Measurements from ENCODE around the gene CTNND2. TPM values are rescaled to one million over a fixed set of nuclear protein-coding genes. Genes with fewer than 3 reads are reported as not detected.

Gene CTNND2
- polyA plus RNA-seq, 1 donor from 2014 or later, result 67.0 TPM

GRCh38 chr5:11888221-11888620, 16.0 kb downstream of the CTNND2 start:
- Histone ChIP-seq H3K79me2 (replicated peaks; ENCODE audit: insufficient read depth, low read length) (peaks cover 38% of the 10 kb centered on the region), H3K27ac (ENCODE audit: low read length) (no peak overlapping the region), H3K4me2 (ENCODE audit: low read length) (no peak overlapping the region)

GRCh38 chr5:11878814-11879213, 25.4 kb downstream of the CTNND2 start:
- H3K9me3 ChIP-seq (ENCODE audit: low read length), result no peaks in the 10 kb centered on the region
- H4K20me1 ChIP-seq (ENCODE audit: insufficient read depth), result peaks cover 6% of the 10 kb centered on the region
- H3K9me2 ChIP-seq (ENCODE audit: insufficient read depth, low read length), result no peaks in the 10 kb centered on the region
- H3K27ac ChIP-seq (ENCODE audit: low read length), result no peak overlapping the region
- H3K9ac ChIP-seq (ENCODE audit: low read length), result no peak overlapping the region
- H3K4me3 ChIP-seq (ENCODE audit: low read length), result no peak overlapping the region
- peaks cover 3% of the 10 kb centered on the region for H3F3A ChIP-seq (ENCODE audit: insufficient read depth, low read length, poor library complexity, severe bottlenecking)
- H3K79me2 ChIP-seq (replicated peaks; ENCODE audit: insufficient read depth, low read length), result peaks cover 11% of the 10 kb centered on the region
- no peak overlapping the region for H2AFZ ChIP-seq (ENCODE audit: low read depth, low read length)
- TF ChIP-seq CTCF (IDR thresholded peaks at IDR 0.05; ENCODE audit: poor library complexity, severe bottlenecking) (no peak), MXI1 (conservative IDR thresholded peaks at IDR 0.05; ENCODE audit: poor library complexity, severe bottlenecking) (no peak), EZH2 (IDR thresholded peaks at IDR 0.05; ENCODE audit: borderline replicate concordance, insufficient read depth, low read length, poor library complexity, severe bottlenecking) (no peak), REST (IDR thresholded peaks at IDR 0.05; ENCODE audit: borderline replicate concordance) (no peak), RAD21 (conservative IDR thresholded peaks at IDR 0.05) (no peak), EP300 (conservative IDR thresholded peaks at IDR 0.05; ENCODE audit: poor library complexity, severe bottlenecking) (no peak), SMC3 (conservative IDR thresholded peaks at IDR 0.05; ENCODE audit: poor library complexity) (no peak), TAF1 (IDR thresholded peaks at IDR 0.05; ENCODE audit: low read depth) (no peak), POLR2AphosphoS5 (IDR thresholded peaks at IDR 0.05) (no peak)
- H3K4me2 ChIP-seq (ENCODE audit: low read length), result no peak overlapping the region
- H3K36me3 ChIP-seq (ENCODE audit: insufficient read depth, low read length), result no peaks in the 10 kb centered on the region
- H3K27me3 ChIP-seq (ENCODE audit: insufficient read depth, low read depth, low read length), result no peaks in the 10 kb centered on the region

More at GRCh38 chr5:11888221-11888620, 16.0 kb downstream of the CTNND2 start:
- no peaks in the 10 kb centered on the region for H3K9me3 ChIP-seq (ENCODE audit: low read length)
- H3F3A ChIP-seq (ENCODE audit: insufficient read depth, low read length, poor library complexity, severe bottlenecking), result no peaks in the 10 kb centered on the region
- H4K20me1 ChIP-seq (ENCODE audit: insufficient read depth), result no peaks in the 10 kb centered on the region
- H2AFZ ChIP-seq (ENCODE audit: low read depth, low read length), result no peak overlapping the region
- H3K27me3 ChIP-seq (ENCODE audit: insufficient read depth, low read depth, low read length), result no peaks in the 10 kb centered on the region
- H3K36me3 ChIP-seq (ENCODE audit: insufficient read depth, low read length), result no peaks in the 10 kb centered on the region
- H3K4me3 ChIP-seq (ENCODE audit: low read length), result no peak overlapping the region
- no peak overlapping the region for H3K9ac ChIP-seq (ENCODE audit: low read length)
- H3K9me2 ChIP-seq (ENCODE audit: insufficient read depth, low read length), result no peaks in the 10 kb centered on the region
- TF ChIP-seq EP300 (conservative IDR thresholded peaks at IDR 0.05; ENCODE audit: poor library complexity, severe bottlenecking) (no peak), REST (IDR thresholded peaks at IDR 0.05; ENCODE audit: borderline replicate concordance) (no peak), RAD21 (conservative IDR thresholded peaks at IDR 0.05) (no peak), POLR2AphosphoS5 (IDR thresholded peaks at IDR 0.05) (no peak), TAF1 (IDR thresholded peaks at IDR 0.05; ENCODE audit: low read depth) (no peak)
